Adrenal gland (tissue), 12 donors: Measurements from ENCODE around the gene VPS13D. TPM values are rescaled to one million over a fixed set of nuclear protein-coding genes. Genes with fewer than 3 reads are reported as not detected.

ENCODE experiments used
- DNase-seq, 7 donors: peaks; one replicate each; pipeline ENCODE4 v3.0.0-alpha.2; 2019 to 2020
- H3K27ac ChIP-seq, 5 donors: fragments of 200-600 bp; sonication (generic) in 4 of 5; 1 replicate in 3 of 5; 2 replicates in 2 of 5; pipeline versions ENCODE4 v1.5.1 to v1.8.0; 2016 to 2020; ENCODE audit warnings: mild to moderate bottlenecking in 1 of 5
- H3K27me3 ChIP-seq: fragments of 200-600 bp; 2 replicates; pipeline ENCODE4 v1.8.0; 2021
- H3K36me3 ChIP-seq, 2 donors: fragments of 200-600 bp; replicated peaks in 1 of 2; 1 replicate in 1 of 2; 2 replicates in 1 of 2; pipeline versions ENCODE4 v1.5.1 to v1.8.0; 2018 to 2022
- H3K4me1 ChIP-seq, 2 donors: fragments of 200-600 bp; replicated peaks in 1 of 2; 1 replicate in 1 of 2; 2 replicates in 1 of 2; pipeline versions ENCODE4 v1.5.1 to v1.8.0; 2018 to 2021
- H3K4me3 ChIP-seq, 4 donors: fragments of 200-600 bp; sonication (generic) in 3 of 4; one replicate each; pipeline ENCODE4 v1.5.1; 2016 to 2018
- H3K9me3 ChIP-seq, 3 donors: fragments of 200-600 bp; sonication (generic) in 1 of 3; replicated peaks in 1 of 3; 1 replicate in 2 of 3; 2 replicates in 1 of 3; pipeline versions ENCODE4 v1.5.1 to v1.8.0; 2016 to 2021
- POLR2A ChIP-seq, 2 donors: fragments of 450-650 bp; IDR thresholded peaks; one replicate each; pipeline ENCODE4 v1.6.1; 2017; ENCODE audit warnings: antibody characterized with exemption in 2 of 2, mild to moderate bottlenecking in 2 of 2, moderate library complexity in 1 of 2
- whole genome bisulfite sequencing, 4 donors: extraction: QIAGEN DNeasy Blood & Tissue Kit in 2 of 4; methylation state at CpG; one replicate each; pipeline versions ENCODE4 v1.1.5 to v1.1.7; 2013 to 2017; 5-methylcytosine and 5-hydroxymethylcytosine counted together
- intact Hi-C, 2 donors: fragments of 100-400 bp; cut with DNase I; formaldehyde crosslinking; loops; one replicate each; pipeline versions ENCODE4 v1.14.1 to v1.15.0; 2022 to 2023
- polyA plus RNA-seq, 3 donors: library from polyadenylated mRNA; stranded (reverse); fragments of 200-250 nt in 2 of 3; fragments of 350-450 nt in 1 of 3; fragmentation: Illumina TruSeq in 1 of 3; extraction: RNeasy Lipid Tissue Mini Kit (QIAGEN cat#74804) in 1 of 3; gene quantifications; one replicate each; pipeline ENCODE4 v1.2.3, GENCODE V29; 2013 to 2014
- total RNA-seq, 9 donors: library from RNA; depleted of rRNA in 4 of 9; stranded (reverse); fragments of >200 nt in 4 of 9; fragments of 120-200 nt in 1 of 9; fragmentation: NEBNext Ultra II Directional in 1 of 9; extraction: Animal tissue kit (Norgen Biotek cat#: 25700) in 1 of 9; gene quantifications; one replicate each; pipeline versions ENCODE4 v1.1.0 to v1.2.4, GENCODE V29; 2013 to 2023
- TF ChIP-seq, protein P1 (sequence below), 6 experiments: fragments of 450-650 bp in 4 of 6; fragments of 200-600 bp in 2 of 6; sonication (generic) in 1 of 6; IDR thresholded peaks; 1 replicate in 5 of 6; 2 replicates in 1 of 6; pipeline versions ENCODE4 v1.5.1 to v1.8.0; 2016 to 2021; ENCODE audit warnings: antibody characterized with exemption in 6 of 6, mild to moderate bottlenecking in 2 of 6, moderate library complexity in 1 of 6
- donor health status: healthy with polysubstance abuse.
- donor health status: Bipolar disorder and iron deficiency.
- donor health status: DM: yes; HTN: yes; CAD: no.
- donor health status: DM: no; HTN: no; CAD: no.
- donor health status: DM: no; HTN: no; CAD: no.
- donor health status: DM: yes; HTN: yes; CAD: no.

Gene VPS13D
- total and polyA plus RNA-seq, 12 donors, result 17.0 to 62.3 (median 39.9) TPM

GRCh38 chr1:12530462-12531178 is 300.8 kb downstream of the VPS13D start:
- intact Hi-C loops, result no loop called here
- H3K4me3 ChIP-seq, result no peak overlapping the region
- TF ChIP-seq, protein P1, sequence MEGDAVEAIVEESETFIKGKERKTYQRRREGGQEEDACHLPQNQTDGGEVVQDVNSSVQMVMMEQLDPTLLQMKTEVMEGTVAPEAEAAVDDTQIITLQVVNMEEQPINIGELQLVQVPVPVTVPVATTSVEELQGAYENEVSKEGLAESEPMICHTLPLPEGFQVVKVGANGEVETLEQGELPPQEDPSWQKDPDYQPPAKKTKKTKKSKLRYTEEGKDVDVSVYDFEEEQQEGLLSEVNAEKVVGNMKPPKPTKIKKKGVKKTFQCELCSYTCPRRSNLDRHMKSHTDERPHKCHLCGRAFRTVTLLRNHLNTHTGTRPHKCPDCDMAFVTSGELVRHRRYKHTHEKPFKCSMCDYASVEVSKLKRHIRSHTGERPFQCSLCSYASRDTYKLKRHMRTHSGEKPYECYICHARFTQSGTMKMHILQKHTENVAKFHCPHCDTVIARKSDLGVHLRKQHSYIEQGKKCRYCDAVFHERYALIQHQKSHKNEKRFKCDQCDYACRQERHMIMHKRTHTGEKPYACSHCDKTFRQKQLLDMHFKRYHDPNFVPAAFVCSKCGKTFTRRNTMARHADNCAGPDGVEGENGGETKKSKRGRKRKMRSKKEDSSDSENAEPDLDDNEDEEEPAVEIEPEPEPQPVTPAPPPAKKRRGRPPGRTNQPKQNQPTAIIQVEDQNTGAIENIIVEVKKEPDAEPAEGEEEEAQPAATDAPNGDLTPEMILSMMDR (IDR thresholded peaks at IDR 0.05), result no peak
- no peak for TF ChIP-seq POLR2A (IDR thresholded peaks at IDR 0.05)
- H3K36me3 ChIP-seq, result no peaks in the 10 kb centered on the region
- H3K27ac ChIP-seq, result no peak overlapping the region
- 84 to 88% (median 85%) methylated on average over 11 of the region's 11 CpGs for WGBS, 4 donors
- no peak for DNase-seq
- peaks cover under 1 to 18% of the 10 kb centered on the region in 2 donors for H3K4me1 ChIP-seq
- H3K27me3 ChIP-seq, result no peaks in the 10 kb centered on the region
- peaks cover 0 to 2% (median 0%) of the 10 kb centered on the region in 3 donors for H3K9me3 ChIP-seq

GRCh38 chr1:12531179-12531499 is 301.3 kb downstream of the VPS13D start:
- Histone ChIP-seq H3K4me1 (peaks cover 0 to 16% of the 10 kb centered on the region in 2 donors), H3K27me3 (no peaks in the 10 kb centered on the region), H3K4me3 (no peak overlapping the region), H3K27ac (no peak overlapping the region), H3K36me3 (no peaks in the 10 kb centered on the region), H3K9me3 (peaks cover 0 to 7% (median 0%) of the 10 kb centered on the region in 3 donors)
- intact Hi-C loops, result no loop called here
- TF ChIP-seq POLR2A (IDR thresholded peaks at IDR 0.05), result no peak
- TF ChIP-seq, protein P1 (IDR thresholded peaks at IDR 0.05), result no peak
- no peak for DNase-seq
- WGBS, 4 donors, result 22 to 46% (median 34%) methylated on average over 1 of the region's 1 CpG

GRCh38 chr1:12532405-12533315 is 302.8 kb downstream of the VPS13D start:
- Histone ChIP-seq H3K27ac (no peak overlapping the region), H3K4me1 (peaks cover 0 to 15% of the 10 kb centered on the region in 2 donors), H3K36me3 (no peaks in the 10 kb centered on the region), H3K4me3 (no peak overlapping the region), H3K9me3 (peaks cover 0 to 9% (median 0%) of the 10 kb centered on the region in 3 donors), H3K27me3 (no peaks in the 10 kb centered on the region)
- no peak for DNase-seq
- TF ChIP-seq POLR2A (IDR thresholded peaks at IDR 0.05), result no peak
- TF ChIP-seq, protein P1 (IDR thresholded peaks at IDR 0.05), result no peak
- intact Hi-C loops, result no loop called here
- WGBS, 4 donors, result 92 to 95% (median 94%) methylated on average over 19 of the region's 19 CpGs

DNA sequence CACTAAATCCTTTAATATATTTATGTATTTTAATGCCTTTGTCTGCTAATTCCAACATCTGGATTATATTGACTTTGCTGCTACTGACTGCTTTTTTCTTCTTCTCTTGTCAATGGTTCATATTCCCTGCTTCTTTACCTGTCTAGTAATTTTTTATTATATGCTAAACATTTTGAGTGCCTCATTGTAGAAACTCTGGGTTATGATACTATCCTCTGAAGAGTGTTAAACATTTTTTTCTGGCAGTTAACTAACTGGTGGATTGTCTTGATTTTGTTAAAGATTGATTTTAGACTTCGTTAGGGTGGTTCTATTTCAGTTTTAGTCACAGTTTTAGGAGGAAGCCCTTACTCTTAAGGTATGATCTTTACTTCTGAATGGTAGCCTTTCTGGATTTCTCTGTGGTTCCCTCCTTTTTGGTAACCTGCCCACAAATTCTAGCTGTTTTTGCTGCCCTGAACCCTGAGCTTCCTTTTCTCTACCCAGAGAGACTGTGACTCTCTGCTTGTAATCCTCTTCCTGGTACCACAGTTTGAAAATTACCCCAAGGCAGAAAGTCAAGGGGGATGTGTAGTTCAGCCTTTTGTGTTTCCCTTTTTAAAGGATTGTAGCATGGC is 306.3 kb downstream of the VPS13D start:
- DNase-seq, result no peak
- H3K27ac ChIP-seq, result no peak overlapping the region
- H3K4me1 ChIP-seq, result peaks cover 0 to 3% of the 10 kb centered on the region in 2 donors
- peaks cover 8% of the 10 kb centered on the region for H3K27me3 ChIP-seq
- intact Hi-C loops, result no loop called here
- no peak overlapping the region for H3K4me3 ChIP-seq
- H3K9me3 ChIP-seq, result peaks cover 0 to 9% (median 0%) of the 10 kb centered on the region in 3 donors
- TF ChIP-seq, protein P1 (IDR thresholded peaks at IDR 0.05), result no peak
- no peak for TF ChIP-seq POLR2A (IDR thresholded peaks at IDR 0.05)
- H3K36me3 ChIP-seq, result no peaks in the 10 kb centered on the region
- WGBS, 4 donors, result 72 to 93% (median 84%) methylated on average over 1 of the region's 1 CpG
